Nephron progenitor cell (in vitro differentiated cells): ENCODE data around the gene ITPK1.

ENCODE experiments used
- DNase-seq: peaks from one replicate; pipeline ENCODE4 v3.0.0; 2021
- H3K27ac Mint-ChIP-seq: 2 replicates; pipeline ENCODE4 v1.8.0; 2021; ENCODE audit warnings: mild to moderate bottlenecking, moderate library complexity, mixed read lengths
- H3K27me3 Mint-ChIP-seq: 2 replicates; pipeline ENCODE4 v1.8.0; 2021; ENCODE audit warnings: mild to moderate bottlenecking, low read depth, mixed read lengths; ENCODE audit not compliant: poor library complexity
- H3K36me3 Mint-ChIP-seq: 2 replicates; pipeline ENCODE4 v1.8.0; 2021; ENCODE audit warnings: low read depth, mixed read lengths
- H3K4me1 Mint-ChIP-seq: 2 replicates; pipeline ENCODE4 v1.8.0; 2021; ENCODE audit warnings: mixed read lengths
- H3K4me3 Mint-ChIP-seq: 2 replicates; pipeline ENCODE4 v1.8.0; 2021; ENCODE audit warnings: mild to moderate bottlenecking, moderate library complexity, mixed read lengths
- H3K9me3 Mint-ChIP-seq: 2 replicates; pipeline ENCODE4 v1.8.0; 2021; ENCODE audit warnings: mild to moderate bottlenecking, moderate library complexity, mixed read lengths
- TF ChIP-seq, protein P1 (sequence below): fragments of 200-600 bp; sonication (generic); IDR thresholded peaks from 2 replicates; pipeline ENCODE4 v1.5.0; 2021; ENCODE audit warnings: antibody characterized with exemption

The ITPK1 gene

DNA sequence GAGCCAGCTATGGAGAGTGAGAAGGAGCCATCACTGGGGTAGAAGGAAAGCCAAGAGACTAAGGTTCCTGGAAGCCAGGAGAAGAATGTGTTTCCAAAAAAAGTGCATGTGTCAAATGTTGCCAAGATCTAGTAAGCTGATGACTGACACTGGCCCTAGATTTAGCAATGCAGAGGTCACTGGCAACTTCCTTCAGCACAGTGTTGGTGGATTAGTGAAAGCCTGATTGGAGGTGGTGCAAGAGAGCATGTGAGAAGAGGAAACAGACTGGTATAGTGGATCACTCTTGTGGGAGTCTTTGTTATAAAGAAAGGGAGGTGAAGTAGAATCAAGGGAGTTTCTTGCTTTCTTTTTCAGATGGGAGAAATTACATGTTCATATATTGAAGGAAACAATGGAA is 226.8 kb downstream of the ITPK1 start:
- H3K27me3 Mint-ChIP-seq = peaks cover 63% of the 10 kb centered on the region

DNA sequence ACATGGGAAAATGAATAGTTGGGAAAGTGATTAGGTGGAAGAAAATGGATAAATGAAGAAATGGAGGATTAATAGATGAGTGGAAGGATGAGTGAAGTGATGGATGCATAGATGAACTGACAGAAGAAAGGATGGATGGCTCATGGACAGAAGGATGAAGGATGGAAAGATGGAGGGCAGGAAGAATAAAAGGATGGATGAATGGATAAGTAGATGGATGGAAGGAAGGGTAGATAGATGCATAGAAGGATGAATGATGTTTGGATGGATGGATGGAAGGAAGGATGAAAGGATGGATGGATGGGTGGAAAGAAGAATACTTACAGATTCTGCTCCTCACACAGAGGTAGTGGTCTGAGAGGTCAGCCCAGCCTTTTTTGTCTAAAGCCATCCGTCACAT is 228.6 kb downstream of the ITPK1 start:
- TF ChIP-seq, protein P1, sequence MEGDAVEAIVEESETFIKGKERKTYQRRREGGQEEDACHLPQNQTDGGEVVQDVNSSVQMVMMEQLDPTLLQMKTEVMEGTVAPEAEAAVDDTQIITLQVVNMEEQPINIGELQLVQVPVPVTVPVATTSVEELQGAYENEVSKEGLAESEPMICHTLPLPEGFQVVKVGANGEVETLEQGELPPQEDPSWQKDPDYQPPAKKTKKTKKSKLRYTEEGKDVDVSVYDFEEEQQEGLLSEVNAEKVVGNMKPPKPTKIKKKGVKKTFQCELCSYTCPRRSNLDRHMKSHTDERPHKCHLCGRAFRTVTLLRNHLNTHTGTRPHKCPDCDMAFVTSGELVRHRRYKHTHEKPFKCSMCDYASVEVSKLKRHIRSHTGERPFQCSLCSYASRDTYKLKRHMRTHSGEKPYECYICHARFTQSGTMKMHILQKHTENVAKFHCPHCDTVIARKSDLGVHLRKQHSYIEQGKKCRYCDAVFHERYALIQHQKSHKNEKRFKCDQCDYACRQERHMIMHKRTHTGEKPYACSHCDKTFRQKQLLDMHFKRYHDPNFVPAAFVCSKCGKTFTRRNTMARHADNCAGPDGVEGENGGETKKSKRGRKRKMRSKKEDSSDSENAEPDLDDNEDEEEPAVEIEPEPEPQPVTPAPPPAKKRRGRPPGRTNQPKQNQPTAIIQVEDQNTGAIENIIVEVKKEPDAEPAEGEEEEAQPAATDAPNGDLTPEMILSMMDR = no peak
- H3K9me3 Mint-ChIP-seq = peaks cover 12% of the 10 kb centered on the region
- no peaks in the 10 kb centered on the region for H3K36me3 Mint-ChIP-seq
- DNase-seq = no peak
- no peak overlapping the region for H3K27ac Mint-ChIP-seq
- H3K27me3 Mint-ChIP-seq = peaks cover 66% of the 10 kb centered on the region
- H3K4me1 Mint-ChIP-seq = peaks cover 11% of the 10 kb centered on the region
- H3K4me3 Mint-ChIP-seq = no peak overlapping the region

More for the DNA sequence above, 226.8 kb downstream of the ITPK1 start:
- H3K9me3 Mint-ChIP-seq = peaks cover 21% of the 10 kb centered on the region
- H3K4me1 Mint-ChIP-seq = peaks cover 11% of the 10 kb centered on the region
- H3K4me3 Mint-ChIP-seq = no peak overlapping the region
- H3K36me3 Mint-ChIP-seq = no peaks in the 10 kb centered on the region
- TF ChIP-seq, protein P1 = no peak
- no peak overlapping the region for H3K27ac Mint-ChIP-seq
- DNase-seq = no peak
